HG02678 (cell line): ENCODE measurements around the gene CAPN5.

Experiments
- ATAC-seq: cut with Tn5 transposase; IDR thresholded peaks from one replicate; pipeline ENCODE4 v1.9.1; 2021; ENCODE audit warnings: mild to moderate bottlenecking, moderate library complexity; ENCODE audit not compliant: unreplicated experiment

The CAPN5 gene

DNA sequence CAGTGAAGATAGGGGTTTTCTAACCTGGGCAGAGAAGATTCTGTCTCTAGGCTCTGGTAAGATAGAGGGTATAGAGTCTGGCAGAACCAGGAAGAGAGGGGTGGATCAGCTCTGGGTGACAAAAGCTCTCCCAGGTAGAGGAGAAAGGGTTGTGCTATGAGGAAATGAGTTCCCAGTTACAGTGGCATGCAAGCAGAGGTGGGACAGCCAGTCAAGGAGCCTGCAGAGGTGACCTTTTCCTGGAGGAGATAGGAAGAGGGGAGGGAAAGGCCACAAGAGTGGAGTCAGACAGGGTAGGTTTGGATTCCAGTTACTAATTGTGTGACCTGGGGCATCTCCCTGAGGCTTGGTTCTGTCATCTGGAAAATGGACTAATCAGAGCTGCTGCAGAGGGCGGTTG lies 3.4 kb upstream of the CAPN5 start:
- no peak for ATAC-seq

DNA sequence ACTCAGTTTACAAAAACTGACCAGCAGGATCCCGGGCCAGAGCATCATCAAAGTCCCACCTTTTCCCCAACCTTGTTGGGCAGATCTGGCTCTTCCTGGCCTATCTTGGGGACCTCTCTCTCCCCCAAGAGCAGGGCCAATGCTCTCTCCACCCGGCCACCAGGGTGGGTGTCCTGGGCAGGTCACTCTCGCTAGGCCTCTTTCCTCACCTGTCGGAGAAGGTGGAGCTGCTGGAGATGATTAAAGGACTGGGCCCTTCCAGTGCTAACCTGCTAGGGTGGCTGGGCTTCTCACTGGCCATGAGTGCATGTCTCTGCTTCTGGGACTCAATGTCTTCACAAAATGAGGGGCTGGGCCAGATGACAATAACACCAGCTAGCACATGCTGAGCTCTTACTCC lies 2.9 kb upstream of the CAPN5 start:
- ATAC-seq = no peak

DNA sequence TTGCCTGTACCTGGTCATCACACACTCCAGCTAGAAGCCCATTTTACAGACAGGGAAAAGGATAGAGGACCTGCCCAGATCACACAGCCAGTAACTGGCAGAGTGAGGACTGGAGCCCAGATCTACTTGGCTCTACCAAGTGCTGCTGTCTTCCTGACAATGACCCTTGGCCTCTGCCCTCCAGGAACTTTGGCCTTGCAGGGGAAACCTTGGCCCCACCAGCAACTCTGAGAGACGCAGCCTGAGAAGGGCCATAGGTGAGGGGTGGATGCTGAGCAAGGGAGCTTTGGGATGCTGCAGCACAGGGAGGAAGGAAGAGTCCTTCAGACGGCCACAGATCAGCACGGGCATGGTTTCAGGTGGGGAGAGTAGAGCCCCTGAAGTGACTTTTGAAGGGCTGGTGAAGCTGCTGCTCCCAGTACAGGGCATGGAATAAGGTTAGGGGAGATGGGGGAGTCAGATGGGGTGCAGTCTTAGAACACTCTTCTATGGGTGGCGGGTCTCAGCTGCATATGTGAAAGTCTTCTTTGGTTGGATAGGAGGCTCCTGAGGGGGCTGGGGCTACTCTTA lies 2.0 kb upstream of the CAPN5 start:
- ATAC-seq = no peak

DNA sequence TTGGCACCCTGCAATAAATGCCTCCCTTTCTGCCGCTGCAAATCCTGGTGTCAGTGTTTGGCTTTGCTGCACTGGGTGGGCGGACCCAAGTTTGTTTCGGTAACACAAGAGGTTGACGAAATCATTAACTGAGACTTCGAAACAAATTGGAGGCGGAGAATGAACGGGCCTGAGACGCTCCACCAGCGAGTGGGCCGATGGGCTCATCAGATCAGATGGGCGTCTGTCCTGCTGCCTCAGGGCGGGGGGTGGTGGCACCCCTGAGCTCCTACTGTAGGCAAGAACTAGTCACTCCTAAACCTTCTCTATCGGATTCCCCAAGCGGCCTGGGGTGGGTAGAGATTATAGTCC lies 918 bp upstream of the CAPN5 start:
- peak; percentile 14 for ATAC-seq

DNA sequence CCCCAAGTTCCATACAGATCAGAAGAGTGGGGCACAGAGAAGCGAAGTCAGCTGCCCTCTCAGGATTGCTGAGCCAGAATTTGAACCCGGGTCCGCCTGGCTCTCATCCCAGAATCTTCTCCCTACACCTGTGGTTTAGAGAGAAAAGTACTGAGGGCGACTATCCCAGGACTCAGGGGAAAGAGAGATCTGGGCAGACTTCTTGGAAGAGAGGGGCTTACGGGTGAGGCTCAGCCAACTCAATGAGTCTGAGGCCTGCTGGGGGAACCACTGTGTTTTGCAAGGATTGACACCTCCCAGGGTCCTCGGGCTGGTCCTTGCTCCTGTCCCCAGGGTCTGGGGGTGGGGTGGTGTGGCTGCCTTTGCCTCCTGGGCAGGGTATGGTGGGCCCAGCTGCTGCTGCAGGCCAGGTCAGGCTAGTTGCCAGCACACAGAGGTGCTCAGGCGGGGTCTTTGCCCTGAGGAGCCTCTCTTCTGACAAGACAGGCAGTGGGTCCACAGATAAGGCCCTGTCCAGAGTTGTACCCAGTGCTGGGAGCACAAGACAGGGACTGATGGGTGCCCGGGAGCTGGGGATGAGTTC lies 1.2 kb downstream of the CAPN5 start:
- ATAC-seq = no peak

DNA sequence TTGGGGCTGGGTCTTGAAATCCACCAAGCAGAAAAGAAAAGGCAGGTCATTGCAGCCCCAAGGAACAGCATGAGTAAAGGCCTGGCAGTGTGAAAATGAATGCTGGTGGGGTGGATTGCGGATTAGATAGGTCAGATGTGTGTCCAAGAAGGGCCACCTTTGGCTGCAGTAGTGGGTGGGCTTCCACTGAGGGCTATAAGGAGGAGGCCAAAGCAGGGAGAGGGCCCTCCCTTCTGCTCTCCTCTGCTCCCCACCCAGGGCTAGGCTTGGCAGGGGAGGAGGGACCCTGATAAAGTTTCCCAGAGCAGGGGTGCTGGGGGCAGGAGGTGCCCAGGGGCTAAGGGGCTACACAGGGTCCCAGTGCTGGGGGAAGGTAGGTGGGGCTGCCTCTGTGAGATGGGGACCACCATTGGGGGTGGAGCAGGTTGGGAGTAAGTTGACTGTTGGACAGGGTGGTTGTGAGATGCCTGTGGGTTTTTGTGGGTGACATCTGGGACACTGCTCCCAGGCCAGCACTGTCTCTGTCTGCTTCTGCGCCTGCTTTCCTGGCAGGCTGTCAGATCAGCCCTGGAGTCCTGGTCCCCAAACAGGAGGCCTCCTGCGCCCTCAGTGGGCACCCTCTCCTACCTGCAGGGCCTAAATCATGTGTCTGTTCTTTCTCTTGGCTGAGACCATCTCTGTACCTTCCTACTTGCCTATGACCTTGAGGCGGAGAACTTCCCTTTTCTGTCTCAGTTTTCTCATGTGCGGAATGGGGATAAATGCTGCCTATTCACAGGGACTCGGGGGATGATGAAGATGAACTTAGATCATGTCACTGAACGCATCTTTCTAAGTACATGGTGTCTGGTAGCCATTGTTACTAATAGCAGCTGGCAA lies 1.9 kb downstream of the CAPN5 start:
- ATAC-seq = no peak

DNA sequence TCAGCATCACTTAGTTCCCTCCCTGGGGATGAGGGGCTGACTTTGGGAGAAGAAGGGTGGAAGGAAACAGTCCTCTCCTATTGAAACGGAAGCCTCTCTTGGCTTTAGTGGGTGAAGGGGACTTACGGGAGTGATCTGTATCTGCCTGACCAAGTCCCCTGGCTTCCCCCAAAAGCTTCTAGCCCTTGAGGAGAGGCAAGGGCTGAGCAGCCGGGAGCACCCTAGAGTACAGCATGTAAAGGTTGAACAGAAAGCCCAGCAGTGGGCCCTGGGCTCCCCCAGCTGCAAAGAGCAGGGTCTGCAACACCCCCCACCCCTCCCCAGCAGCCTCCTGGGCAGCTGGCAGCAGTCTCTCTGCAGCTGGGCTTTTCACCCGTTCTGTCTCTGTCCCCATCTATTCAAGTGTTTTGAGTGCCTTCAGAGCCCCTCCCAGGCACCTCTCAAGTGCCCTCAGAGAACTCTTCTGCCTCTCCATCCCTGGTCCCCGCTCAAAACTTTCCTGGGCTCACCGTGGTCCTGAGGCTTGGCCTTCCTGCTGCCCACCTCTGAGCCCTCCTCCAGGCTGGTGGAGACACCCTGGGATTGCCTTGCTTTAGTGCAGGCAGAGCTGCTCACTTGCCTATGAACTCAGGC lies 2.7 kb downstream of the CAPN5 start:
- ATAC-seq = no peak

DNA sequence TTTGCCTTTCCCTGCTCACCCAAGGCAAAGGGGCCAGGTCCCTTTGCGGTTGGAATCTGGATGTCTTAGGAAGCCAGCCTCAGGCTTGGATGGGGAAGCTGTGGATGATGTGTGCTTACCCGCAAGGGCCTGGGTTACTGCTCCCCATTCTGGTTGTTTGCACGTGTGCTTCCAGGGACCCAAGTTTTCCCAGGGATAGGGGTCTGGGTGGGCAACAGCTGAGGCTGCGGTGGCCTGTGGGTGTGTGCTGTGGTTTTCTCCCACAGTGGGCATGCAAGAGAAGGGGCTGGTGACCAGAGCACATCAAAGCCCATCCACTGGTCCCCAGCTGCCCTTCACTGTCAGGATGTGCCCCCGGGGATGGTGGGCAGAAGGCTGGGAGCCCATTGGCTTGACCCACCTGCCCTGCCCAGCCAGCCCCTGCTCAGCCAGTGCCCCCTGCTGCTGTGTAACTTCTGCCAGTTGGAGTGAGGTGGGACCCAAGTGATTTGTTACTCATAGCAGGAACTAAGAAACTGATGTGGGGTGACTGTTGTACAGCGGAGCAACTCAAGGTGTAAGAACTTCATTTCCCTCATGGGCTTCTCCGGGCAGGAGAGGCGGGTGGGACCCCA lies 3.3 kb downstream of the CAPN5 start:
- no peak for ATAC-seq

DNA sequence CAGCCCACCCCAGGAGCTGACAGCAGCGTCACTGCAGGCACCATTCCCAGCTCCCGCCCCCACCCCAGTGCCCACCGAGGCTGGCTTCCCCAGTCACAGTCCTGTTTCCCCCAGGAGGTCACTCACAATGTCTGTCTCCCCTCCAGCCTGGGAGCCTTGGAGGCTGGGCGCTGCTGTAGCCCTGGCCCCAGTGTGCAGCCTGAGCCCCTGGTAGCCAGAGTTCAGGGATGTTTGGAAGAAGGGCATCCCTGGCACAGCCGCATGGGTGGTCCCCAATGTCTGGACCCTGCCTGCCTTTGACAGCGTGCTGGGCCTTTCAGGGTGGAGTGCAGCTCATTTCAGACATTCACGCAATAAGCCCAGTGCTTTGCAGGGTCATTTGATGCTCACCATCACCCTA lies 4.3 kb downstream of the CAPN5 start:
- no peak for ATAC-seq

DNA sequence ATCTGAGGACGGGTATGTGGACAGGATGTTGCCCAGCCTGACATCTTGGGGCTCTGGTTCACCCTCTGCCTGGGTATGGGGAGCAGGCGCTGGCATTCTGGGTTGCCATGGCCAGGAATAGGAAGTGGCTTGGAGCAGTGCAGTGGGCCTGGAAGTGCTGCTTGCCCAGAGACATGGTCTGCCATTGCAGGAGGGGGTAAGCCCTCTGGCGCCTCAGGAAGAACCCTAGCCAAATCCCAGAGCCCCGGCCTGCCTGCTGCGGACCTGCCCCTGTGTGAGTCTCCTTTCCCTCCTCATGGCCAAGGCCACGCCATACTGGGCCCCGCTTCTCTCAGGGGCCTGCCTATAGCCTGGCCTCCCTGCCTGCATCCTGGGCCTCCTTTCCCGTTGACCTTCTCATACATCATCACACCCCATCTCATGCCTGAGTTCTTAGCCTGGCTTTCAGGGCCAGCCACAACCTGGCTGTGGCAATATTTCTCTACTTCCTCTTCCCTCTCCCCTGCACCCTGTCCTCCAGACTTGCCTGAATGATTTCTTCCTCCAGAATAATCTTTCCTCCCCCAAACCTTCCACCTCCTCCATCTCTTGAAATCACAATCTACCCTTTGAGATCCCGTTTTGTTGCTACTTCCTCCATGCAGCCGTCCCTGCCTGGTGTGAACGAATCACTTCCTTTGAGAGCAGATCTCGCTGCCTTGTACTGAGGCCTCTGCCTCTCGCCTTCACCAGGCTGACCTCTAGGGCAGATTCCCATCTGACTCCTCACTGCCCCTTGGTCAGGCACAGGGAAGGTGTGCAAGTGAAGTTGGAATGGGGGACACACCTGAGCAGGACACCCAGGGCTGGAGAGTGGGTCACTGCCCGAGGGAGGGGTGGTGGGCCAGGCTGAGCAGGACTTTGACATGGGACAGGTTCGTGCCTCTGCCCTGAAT lies 5.2 kb downstream of the CAPN5 start:
- ATAC-seq = no peak

DNA sequence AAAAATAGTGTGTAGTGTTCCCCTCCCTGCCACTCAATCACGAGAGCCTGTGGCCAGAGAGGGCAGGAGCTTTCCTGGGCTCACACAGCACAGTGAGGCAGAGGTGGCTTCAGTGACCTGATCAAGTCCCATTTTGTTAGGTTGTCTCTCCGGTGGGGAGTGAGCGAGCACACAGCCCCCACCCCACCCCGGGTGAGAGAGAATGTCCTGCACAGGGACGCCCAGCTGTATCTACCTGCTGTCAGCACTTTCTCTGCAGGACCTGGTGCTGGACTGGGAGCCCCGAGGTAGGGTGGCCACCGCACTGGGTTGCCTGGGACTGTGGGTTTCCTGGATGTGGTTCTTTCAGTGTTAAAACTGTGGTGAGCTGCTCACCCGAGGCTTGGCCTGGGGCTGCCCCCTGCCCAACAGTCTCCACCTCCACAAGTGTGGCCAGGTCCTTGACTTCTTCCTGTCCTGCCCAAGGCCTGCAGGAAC lies 6.1 kb downstream of the CAPN5 start:
- no peak for ATAC-seq

DNA sequence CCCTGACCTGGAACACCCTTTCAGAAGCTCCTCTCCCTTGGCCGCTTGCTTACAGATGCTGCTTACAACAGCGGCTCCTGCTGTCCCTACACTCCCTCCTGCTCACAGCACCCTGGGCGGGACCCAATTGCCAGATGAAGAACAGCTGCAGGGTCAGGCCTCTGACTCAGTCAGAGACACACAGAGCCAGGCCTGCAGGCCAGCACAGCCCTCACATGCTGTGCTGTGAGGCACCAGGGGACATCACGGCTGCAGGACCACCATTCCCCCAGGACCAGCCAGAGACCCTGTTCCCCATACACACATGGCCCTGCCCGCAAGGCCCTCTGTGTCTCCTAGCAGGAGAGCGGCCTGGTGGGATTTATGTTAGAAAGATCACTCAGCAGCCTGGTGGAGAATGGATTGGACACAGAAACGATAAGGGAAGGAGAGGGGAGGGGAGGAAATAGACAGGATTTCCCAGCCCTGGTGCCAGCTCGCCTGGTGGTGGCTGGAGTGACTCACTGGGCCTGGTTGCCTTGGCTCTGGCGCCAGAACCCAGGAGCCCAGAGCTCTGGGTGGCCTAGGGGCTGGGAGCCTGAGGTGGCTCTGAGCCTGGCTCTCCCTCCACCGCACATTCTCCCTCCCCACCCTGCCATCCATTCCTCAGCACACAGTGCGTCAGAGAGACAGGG lies 6.7 kb downstream of the CAPN5 start:
- no peak for ATAC-seq

DNA sequence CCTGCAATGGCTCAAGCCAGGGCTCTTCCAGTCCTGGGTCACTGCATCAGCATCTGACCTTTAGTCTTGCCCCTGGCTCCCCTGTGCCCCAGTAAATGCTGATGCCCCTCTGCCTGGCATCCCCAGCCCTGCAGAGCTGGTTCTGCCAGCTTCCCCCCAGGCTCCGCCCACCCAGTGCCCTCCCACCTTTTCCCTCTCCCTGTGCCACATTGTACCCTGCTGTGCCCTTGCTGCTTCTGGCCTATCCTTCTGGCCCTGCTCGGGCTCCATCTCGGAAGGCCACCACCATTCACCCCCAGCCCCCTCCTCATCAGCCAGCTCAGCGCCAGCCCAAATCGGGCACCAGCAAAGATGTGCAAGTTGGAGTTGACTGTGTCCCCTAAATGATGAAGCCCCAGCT lies 7.4 kb downstream of the CAPN5 start:
- no peak for ATAC-seq

DNA sequence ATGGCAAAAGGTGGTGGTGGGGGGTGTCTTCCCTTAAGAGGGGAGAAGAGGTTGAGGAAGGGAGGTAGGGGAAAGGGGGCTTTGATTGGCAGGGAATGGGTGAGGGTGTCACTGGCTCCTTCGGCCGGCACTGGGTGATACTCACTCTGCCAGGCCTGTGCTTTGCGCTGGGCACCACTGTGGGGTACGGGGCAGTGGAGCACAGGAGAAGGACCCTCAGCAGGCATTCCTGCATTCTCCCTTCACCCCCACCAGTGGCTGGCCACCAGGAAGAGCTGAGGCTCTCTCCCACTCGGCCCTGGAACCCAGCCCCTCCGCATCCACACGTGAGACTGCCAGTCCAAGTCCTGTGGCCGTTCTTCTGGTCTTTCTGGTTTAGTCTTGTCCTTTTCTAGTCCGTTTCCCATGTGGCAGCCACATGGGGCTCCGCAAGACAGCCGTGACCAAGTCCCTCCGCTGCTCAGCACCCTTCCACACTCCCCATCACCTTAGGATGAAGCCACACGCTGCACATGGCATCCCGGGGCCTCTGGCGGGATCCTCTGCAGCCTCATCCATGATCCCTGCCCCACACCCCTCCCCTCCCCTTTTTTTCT lies 8.0 kb downstream of the CAPN5 start:
- ATAC-seq = no peak

DNA sequence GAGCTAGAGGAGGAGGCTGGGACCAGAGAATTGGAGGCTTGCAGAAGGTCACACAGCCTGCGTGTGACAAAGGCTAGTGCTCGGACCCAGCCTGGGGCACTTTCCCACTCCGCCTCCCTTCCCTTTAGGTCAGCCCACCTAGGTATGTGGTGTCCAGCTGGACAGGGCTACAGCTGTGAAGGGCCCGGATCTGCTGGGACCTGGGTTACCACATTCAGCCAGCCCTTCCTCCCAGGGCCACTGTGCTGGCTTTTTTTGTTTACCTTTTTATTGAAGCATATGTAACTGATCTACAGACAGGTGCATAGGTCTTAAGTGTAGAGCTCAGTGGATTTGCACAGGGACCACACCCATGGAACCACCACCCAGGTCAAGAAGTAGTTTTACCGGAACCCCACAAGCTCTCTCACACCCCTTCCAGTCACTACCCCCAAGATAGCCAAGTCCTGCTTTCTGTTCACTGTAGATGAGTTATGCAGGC lies 8.7 kb downstream of the CAPN5 start:
- no peak for ATAC-seq

DNA sequence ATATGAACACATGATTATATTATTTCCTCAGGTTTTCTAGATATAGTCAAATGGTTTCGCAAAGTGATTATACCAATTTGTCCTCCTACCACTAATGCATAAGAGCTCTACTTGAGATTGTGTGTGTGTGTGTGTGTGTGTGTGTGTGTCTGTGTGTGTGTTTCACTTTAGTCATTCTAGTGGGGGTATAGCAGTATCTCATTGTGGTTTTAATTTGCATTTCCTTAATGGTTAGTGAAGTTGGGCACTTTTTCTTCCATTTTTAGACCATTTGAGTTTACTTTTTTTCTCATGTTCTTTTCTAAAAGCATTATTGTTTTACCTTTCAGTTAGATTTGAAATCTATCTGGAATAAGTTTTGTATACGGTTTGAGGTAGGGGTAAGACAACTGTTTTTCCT lies 12.9 kb downstream of the CAPN5 start:
- ATAC-seq = no peak

DNA sequence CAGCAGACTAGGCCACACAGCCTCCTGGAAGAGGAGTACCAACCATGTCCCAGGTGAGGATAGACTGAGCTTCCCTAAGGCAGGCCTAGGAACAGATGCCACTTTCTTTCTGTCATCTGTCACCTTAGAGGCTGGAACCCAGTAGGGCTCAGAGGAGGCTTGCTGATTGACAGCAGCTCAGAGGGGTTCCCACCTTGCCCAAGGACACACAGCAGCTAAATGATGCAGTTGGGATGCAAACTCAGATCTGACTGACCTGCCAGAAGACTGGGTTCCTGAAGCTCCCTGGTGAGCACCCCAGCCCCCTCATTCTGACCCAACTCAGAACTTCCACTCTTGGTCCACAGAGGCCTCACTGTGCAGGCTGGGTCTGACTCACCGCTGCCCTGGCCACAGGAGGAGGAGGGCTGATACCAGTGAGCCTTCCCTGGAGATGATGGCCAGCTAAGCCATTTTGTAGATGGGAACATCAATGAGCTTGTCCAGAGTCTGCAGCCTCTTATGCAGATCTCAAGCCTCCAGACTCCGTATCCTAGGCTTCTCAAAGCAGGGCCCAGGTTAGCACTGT lies 14.0 kb downstream of the CAPN5 start:
- ATAC-seq = no peak

DNA sequence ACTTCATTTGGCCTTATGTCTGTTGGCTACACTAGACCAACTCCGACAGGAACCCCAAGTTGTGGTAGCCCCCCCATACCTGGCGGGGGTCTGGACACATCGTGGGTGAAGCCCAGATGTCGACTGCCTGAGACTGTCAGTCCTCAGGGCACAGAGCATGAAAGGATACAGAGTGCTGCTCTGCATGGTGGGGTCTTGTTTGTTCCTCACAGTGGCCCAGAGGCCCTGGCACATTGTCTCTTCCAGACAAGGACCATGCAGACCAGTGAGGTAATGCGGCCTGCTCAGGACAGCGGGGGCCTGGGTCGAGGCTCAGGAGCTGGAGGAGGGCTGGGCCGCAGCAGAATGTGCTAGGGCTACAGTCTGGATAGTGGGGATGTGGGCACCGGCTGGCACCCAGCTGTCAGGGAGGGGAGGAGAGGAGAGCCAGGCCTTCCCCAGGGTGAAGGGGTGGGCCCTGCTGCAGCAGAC lies 14.6 kb downstream of the CAPN5 start:
- ATAC-seq = no peak
